GM21619 (cell line): ENCODE results near the gene TTLL8.
"Not testable (repeated sequence)": the region's sequence is repeated elsewhere in the genome, so short reads cannot be mapped to it uniquely, and the experiment has no call there.

Source experiments
- ATAC-seq: cut with Tn5 transposase; IDR thresholded peaks from one replicate; pipeline ENCODE4 v1.9.1; 2021; ENCODE audit not compliant: unreplicated experiment

The TTLL8 gene

DNA sequence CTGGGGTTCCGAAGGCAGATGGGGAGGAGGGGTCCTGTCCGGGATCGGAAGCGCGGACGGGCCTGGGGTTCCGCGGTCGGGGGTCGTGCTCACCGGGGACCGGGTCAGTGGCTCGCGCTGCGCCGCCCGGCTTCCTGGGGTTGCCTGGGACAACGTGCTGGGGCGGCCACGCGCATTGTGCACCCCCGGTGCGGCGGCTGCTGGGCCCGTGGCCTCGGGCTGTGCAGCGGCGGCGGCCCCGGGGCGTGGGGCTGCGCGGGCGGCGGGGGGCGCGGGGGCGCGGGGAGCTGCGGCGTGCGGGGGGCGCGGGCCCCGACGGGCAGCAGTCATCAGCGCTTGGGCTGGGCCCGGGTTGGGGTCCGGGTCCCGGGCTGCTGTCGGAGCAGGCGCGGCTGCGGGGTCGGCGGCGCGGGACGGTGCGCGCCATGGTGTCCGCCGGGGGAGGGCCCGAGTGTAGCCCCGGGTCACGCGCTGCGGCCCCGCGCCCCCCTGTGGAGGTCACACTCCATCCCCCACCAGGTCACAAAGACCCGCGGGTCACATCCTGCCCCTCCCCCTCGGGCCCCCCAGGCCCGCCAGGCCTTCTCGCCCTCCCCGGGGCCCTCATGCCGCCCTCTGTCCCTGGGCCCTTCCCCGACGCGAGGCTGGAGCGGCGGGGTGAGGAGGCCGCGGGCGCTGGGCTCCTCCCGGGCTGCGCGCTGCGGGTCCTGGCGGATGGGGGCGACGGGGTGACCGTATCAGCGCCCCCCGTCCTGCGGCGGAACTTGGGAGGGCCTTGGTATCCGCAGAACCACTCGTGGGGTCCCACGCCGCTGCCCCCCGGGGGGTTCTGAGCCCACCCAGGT is at the start of gene TTLL8:
TSS of gene TTLL8 (minus strand) at position 238 of the 845 bp plus-strand sequence.
- no peak for ATAC-seq

DNA sequence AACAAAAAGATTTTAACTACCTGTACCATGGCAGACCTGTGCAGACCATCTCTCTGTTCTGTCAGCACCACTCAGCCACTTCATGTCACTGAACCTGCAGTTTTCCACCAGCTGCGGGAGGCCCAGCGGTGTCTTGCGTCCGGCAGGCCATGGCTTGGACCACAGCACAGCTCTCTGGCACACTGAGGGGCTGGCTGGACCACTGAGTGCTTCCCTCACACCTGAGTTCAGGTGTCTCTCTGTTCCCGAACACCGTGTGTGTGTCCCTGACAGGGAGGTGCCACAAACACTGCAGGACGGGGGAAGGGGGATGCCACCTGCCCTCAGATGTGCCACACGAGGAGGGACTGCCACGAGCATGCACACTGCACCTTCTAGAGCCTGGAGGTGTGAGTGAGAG is 49.4 kb upstream of the TTLL8 start:
- no peak for ATAC-seq

DNA sequence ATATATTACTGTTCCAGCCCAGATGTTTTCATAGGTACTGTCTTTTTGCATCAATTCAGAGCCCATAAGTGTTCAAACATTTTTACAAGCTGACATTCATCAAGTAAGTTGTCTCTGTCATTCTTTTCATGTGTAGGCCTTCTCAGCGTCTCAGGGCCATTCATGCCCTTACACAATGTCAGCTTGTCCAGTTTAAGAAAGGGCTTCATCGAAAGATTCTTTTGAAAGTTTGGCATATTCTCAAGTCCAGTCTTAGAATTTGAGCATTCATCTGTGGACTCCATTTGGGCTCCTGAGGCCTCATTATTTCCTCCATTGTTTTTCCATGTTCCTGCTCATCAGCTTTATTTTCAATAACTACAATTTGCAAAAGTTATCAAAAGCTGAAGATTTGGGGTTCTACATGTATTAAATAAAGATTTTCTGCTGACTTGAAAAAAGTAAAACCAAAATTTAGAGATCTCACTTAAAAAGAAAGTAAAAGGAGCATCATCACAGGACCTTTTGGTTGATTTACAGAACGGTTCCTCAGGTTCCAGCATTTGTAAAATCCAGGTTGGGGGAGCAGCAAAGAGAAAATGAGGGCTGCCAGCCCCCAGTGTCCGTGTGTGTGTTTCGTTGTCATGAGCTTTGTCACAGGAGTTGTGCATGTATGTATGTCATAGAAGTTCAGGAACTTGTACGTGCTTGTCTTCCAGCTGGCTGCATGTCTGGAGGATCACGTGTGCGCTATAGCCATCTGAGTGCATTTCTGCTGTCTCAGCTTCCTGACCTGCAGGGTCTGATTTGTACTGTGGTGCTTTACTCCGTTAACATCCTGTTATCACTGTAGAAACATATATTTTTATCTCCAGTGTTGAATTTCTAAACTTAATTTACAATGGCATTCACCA is 47.4 kb upstream of the TTLL8 start:
- ATAC-seq, result no peak

DNA sequence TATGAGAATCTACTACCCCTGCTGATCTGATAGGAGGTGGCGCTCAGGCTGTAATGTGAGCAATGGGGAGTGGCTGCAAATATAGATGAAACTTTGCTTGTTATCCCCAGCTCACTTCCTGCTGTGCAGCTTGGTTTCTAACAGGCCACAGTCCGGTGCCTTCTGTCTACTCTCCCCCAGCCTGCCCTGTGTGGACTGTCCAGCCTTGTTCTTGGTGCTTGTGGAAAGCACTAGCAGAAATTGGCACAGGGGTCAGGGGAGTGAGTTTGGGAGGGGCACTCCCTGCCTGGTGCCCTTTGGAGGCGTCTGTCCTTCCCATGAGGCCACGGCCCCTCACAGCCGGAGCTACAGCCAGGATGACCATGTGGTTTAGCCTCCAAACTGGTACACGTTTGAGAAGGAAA is 46.0 kb upstream of the TTLL8 start:
- no peak for ATAC-seq

DNA sequence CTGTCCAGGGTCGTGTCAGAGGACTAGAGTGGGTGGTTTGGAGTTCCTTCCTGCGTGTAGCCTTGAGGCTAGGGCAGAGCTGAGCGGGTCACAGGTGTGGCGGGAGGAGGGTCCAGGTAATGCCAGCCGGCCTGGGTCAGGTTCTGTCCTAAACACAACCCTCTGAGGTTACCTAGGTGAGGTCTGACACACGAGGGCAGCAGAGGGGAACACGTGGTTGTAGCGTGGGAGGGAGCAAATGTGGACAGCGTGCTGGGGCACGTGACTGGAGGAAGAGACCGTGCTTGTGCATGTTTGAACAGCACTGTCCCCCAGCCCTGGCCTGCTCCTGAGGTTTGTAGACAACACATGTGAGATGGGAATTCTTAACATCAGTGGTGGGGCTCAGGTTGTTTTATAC is 44.8 kb upstream of the TTLL8 start:
- ATAC-seq, result no peak

DNA sequence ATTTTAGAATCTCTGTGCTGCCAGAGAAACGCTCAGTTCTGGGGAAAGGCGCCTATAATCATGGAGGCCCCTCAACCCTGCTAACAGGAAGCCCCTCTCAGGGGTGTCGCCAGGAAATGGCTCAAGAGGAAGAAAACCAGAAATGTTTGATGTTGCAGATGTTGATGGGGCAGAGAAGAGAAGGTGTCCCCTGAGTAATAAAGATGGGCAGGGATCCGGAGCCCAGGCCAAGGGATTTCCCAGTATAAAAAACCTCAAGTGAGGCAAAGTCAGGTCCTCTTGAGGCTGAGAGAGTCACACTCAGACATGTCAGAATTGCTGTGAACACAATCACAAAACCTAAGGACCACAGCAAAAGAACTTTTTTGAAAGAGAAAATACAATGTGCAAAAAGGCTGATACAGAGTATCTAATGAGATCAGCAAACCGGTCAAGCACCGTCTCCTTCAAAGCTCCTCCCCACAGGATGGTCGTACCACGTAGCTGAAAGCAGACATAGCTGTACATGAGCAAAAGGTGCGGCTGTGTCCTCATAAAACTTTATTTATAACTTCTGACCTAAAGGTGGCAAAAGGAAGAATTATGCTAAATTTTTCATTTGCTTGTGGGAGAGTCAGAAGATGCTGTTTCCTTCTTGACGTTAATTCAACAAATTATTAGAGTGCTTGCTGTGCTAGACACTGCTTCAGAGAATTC is 43.9 kb upstream of the TTLL8 start:
- ATAC-seq, result no peak

DNA sequence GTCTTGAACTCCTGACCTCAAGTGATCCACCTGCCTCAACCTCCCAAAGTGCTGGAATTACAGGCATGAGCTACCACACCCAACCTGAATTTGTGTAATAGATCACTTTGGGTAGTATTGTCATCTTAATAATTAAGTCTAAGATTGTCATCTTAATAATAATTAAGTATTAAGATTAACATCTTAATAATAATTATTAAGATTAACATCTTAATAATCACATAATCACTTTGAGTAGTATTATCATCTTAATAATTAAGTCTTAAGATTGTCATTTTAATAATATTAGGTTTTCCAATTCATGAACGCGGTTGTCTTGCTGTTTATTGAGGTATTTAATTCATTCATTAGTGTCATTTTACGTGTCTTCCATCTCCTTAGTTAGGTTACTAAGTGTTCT is 40.0 kb upstream of the TTLL8 start:
- ATAC-seq, result no peak

DNA sequence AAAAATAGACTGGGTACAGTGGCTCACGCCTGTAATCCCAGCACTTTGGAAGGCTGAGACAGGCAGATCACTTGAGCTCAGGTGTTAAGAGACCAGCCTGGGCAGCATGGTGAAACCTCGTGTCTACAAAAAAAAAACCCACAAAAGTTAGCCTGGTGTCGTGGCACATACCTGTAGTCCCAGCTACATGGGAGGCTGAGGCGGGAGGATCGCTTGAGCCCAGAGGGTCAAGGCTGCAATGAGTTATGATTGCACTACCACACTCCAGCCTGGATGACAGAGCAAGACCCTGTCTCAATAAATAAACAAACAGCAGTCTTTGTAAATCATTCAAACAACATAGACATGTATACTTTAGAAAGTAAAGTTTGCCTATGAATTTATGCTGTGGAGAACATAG is 34.2 kb upstream of the TTLL8 start:
- ATAC-seq, result no peak

DNA sequence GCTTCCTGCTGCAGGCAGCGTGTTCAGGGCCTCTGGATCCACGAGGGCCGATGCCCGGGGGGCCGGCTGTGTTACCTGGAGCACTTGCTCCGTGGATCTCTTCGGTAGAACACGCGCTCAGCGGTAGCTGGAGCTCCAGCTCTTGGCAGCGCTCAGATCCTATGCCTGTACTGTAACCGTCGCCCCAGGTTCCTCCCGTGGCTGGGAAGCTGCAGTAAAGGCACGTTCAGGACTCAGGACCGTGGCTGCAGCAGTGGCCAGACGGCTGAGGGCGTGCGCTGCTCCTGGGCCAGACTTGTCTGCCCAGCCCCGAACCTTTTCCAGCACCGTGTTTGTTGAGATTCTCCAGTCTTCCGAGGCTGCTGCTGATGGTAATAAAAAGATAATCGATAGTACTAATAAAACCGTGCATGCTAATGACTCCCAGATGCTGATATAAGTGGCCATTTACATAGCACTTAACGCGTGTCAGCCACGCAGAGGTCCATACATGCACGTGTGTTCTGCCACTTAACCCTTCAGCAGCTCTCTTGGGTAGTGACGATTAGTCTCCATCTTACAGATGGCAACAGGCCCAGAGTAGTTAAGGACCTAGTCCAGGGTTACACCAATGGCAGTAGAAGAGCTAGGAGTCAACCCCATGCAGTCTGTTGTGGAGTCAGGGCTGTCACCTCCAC is 33.1 kb upstream of the TTLL8 start:
- no peak for ATAC-seq

DNA sequence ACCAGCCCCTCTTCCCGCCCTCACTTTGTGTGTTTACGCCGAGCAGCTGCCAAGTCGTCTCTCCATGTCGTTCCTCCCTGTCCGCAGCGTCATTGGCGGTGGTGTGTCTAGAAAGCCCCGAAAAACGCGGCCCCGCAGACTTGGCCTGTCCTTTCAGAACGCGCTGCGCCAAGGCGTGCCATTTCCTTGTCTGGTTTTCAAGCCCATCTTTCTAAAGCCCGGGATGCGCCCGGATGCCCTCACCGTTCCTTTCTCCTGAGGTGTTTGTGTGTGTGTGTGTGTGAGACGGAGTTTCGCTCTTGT is 32.3 kb upstream of the TTLL8 start:
- no peak for ATAC-seq

DNA sequence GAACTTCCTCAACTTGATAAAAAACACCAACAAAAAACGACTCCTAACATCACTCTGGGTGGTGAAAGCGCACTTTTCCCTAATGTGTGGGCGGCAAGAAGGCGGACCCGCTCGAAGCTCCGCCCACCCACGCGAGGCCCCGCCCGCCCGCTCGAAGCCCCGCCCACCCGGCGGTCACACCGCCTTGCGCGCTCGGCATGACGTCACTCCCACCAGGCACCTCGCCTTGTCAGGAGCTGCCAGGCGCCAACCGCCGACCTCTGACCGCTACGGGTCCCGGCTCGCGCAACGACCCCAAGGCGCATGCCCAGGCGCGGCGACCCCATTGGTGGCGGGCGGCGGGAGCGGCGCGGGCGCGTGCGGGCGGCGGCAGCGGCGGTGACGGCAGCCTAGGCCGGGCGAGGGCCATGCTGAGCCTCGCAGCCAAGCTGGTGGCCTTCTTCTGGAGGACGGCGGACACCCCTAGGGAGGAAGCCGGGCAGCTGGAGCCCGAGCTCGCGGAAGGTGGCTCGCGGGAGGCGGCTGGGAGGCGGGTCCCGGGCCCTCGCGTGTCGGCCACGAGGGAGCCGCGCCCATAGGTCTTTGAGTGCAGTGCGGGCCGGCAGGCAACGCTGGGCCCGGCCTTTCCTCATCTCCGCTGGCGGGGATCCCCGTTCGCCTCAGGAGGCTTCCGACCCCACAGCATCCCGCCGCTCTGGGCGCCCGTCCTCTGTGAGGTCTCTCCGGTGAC is 31.7 kb upstream of the TTLL8 start, which contains the start of gene MOV10L1:
TSS of gene MOV10L1 (plus strand) at position 325 of the 730 bp plus-strand sequence. CDS start at position 408, 83 bp downstream.
- no peak for ATAC-seq

DNA sequence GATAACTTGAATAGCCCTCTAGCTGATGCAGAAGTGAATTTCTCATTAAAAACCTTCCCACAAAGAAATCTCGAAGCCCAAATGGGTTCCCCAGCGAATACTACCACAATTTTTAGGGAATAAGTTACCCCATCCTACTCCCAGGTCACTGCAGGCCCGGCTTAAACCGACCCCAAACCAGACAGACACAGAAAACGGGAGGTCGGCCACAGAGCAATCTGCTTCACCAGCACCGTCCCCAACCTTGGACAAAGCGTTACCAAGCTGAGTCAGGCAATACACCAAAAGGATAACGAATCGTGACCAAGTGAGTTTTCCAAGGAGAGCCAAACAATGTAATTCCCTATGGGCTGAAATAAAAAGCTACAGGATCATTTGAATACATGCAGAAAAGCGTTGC is 31.1 kb upstream of the TTLL8 start:
- no peak for ATAC-seq

DNA sequence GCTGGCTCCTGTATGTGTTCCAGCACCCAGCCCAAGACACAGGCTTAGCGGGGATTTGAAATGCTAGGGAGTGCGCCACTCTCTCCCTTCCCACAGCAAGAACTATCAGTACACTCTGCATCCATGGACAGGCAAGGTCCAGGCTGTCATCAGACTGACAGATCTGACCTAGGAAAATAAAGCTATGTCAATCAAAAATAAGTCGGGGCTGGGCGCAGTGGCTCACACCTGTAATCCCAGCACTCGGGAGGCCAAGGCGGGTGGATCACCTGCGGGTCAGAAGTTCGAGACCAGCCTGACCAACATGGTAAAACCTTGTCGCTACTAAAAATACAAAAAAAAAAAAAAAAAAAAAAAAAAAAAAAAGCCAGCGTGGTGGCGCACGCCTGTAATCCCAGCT is 30.0 kb upstream of the TTLL8 start:
- no peak for ATAC-seq

DNA sequence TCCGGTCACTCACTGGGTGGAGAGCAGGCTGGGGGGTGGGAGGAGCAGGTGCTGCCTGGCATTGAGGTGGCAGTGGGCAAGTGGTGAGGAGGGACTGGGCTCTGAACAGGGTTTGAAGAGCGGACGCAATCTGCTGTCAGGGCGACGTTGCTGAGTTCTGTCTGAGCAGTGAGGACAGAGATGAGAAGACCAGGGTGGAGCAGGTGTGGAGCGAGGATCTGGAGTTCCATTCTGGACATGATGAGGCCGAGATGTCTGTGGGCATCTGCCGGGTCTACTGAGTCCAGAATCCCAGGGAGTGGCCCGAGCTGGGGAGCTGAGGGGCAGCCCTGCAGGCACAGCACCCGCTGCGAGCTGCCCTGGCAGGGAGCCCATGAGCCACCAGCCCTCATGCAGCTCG is 29.5 kb upstream of the TTLL8 start:
- no peak for ATAC-seq

DNA sequence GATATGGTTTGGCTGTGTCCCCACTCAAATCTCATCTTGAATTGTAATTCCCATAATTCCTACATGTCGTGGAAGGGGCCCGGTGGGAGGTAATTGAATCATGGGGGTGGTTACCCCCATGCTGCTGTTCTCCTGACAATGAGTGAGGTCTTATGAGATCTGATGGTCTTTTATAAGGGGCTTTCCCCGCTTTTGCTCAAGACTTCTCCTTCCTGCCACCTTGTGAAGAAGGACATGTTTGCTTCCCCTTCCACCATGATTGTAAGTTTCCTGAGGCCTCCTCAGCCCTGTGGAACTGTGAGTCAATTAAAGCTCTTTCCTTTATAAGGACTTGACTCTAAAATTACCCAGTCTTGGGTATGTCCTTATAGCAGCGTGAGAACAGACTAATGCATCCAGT is 28.9 kb upstream of the TTLL8 start:
- ATAC-seq, result not testable (repeated sequence)

DNA sequence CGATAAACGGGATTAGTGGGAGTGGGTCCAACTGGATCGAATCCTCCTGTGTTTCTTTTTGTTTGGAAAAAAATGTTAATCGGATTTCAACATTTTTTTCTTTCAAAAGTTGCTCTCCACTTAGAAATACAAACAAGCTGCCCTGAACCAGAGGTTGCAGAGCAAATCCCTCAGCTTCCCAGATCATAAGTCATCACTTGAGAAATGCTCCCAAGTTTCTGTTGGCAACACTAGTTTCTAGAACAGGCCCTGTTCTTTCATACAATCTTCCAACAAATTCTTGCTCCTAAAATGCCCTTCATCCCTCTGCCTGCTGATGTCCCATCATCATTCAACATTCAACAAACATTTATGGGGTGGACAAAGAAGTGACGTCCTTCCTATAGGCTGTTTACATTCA is 28.4 kb upstream of the TTLL8 start:
- no peak for ATAC-seq

DNA sequence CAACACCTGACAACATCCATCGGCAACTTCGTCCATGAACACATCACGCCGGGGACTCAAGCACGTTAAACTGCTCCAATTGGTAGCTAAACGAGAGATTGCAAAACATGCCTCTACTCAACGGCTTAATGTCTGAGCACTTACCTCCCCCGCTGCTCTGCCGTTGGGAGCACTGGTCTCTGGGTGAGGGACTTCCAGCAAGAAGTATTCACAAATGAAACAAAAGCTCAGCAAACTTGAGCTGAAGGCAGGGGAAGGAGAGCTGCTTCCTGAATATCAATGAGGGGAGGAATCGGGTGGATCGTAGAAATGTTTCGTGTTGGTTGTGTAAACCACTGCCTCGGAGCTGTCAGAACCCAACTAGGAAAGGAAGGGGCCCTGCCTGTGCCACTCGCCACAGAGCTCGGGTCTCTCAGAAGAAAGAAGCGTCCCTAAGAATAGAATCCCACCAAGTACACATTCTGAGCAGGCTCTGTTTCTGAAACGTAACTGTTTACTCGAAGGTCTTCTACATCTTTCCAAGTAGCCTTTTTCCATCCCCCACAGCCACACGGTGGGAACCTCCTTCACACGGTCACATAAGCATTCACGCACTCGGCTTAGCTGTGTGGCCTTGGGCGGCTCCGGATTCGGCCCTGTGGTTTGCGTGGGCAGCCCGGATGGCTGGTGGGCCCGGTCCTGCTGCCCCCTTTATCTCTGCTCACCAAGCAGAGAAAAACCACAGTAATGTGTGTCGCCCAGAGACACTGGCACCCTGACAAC is 27.3 kb upstream of the TTLL8 start, which contains the start of gene MLC1:
TSS of gene MLC1 (minus strand) at position 216 of the 762 bp plus-strand sequence. CDS start 524 bp downstream, outside the sequence.
- no peak for ATAC-seq

DNA sequence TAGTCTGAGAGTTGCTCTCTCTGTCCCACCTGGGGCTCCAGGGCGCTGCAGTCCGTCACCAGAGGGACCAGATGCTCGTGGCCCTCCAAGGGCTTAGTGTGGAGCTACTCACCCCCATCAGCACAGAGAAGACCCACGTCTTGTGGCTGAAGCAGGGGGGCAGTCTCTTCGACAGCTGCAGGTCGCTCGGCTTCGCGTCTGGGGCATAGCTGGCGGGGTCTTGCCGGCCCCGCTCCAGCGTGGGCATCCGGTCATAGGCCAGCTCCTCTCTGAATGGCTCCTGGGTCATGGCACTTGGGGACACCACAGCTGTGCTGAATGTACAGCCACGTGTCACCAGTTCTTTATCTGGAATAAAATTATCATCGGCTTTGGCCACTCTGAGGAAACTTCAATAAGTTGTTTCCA is 26.5 kb upstream of the TTLL8 start:
- no peak for ATAC-seq

DNA sequence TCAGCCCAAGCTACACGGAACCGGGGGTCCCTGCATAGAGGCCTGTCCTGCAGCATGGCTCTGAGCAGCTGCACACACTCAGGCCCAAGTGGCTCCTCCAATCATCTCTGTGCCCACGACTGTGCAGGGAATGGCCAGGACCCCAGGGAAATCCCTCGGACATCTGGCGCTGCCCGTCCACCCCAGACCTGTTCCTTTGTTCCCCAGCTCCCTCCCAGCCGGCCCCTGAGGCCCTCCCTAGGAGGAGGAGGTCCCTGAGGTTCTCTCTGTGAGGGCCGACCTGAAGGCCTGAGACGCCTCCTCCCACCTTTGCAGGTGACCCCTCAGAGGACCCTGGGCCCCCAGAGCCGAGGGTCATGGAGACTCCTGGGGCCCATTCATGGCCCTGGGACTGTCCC is 26.0 kb upstream of the TTLL8 start:
- ATAC-seq, result no peak
